Spleen (tissue), 11 donors: ENCODE measurements around the gene CIDEB. TPM values are rescaled to one million over a fixed set of nuclear protein-coding genes. Genes with fewer than 3 reads are reported as not detected.

Source experiments
- DNase-seq: peaks from one replicate; pipeline ENCODE4 v3.0.0-alpha.2; 2020
- H3K27ac ChIP-seq, 8 donors: fragments of 200-600 bp; sonication (generic) in 7 of 8; 1 replicate in 4 of 8; 2 replicates in 4 of 8; pipeline versions ENCODE4 v1.5.0 to v1.8.0; 2016 to 2021; ENCODE audit warnings: inconsistent platforms in 4 of 8, mild to moderate bottlenecking in 4 of 8, moderate library complexity in 1 of 8
- H3K27me3 ChIP-seq, 7 donors: fragments of 200-600 bp; sonication (generic) in 6 of 7; replicated peaks in 1 of 7; 1 replicate in 4 of 7; 2 replicates in 3 of 7; pipeline versions ENCODE4 v1.5.0 to v1.8.0; 2016 to 2021; ENCODE audit warnings: inconsistent platforms in 3 of 7, mild to moderate bottlenecking in 1 of 7
- H3K36me3 ChIP-seq, 6 donors: fragments of 200-600 bp; sonication (generic) in 5 of 6; 1 replicate in 4 of 6; 2 replicates in 2 of 6; pipeline versions ENCODE4 v1.5.0 to v1.8.0; 2016 to 2021; ENCODE audit warnings: inconsistent platforms in 2 of 6
- H3K4me1 ChIP-seq, 6 donors: fragments of 200-600 bp; sonication (generic) in 5 of 6; 1 replicate in 3 of 6; 2 replicates in 3 of 6; pipeline versions ENCODE4 v1.5.0 to v1.8.0; 2016 to 2021; ENCODE audit warnings: inconsistent platforms in 3 of 6
- H3K4me3 ChIP-seq, 8 donors: fragments of 200-600 bp; sonication (generic) in 7 of 8; 1 replicate in 4 of 8; 2 replicates in 4 of 8; pipeline versions ENCODE4 v1.5.0 to v1.8.0; 2016 to 2021; ENCODE audit warnings: inconsistent platforms in 4 of 8, mild to moderate bottlenecking in 4 of 8, moderate library complexity in 2 of 8
- H3K9me3 ChIP-seq, 8 donors: fragments of 200-600 bp; sonication (generic) in 7 of 8; 1 replicate in 4 of 8; 2 replicates in 4 of 8; pipeline versions ENCODE4 v1.5.0 to v1.8.0; 2016 to 2021; ENCODE audit warnings: inconsistent platforms in 4 of 8
- POLR2A ChIP-seq, 3 donors: fragments of 450-650 bp; IDR thresholded peaks; one replicate each; pipeline ENCODE4 v1.5.1; 2017; ENCODE audit warnings: antibody characterized with exemption in 3 of 3, mild to moderate bottlenecking in 1 of 3
- POLR2AphosphoS5 ChIP-seq, 3 donors: sonication (generic); formaldehyde crosslinking; IDR thresholded peaks; one replicate each; pipeline ENCODE4 v1.5.1; 2017; ENCODE audit warnings: antibody characterized with exemption in 3 of 3
- WGBS, 5 donors: extraction: QIAGEN DNeasy Blood & Tissue Kit in 3 of 5; methylation state at CpG; one replicate each; pipeline versions ENCODE4 v1.1.5 to v1.1.7; 2013 to 2018; 5-methylcytosine and 5-hydroxymethylcytosine counted together
- intact Hi-C: fragments of 100-400 bp; cut with DNase I; formaldehyde crosslinking; loops from one replicate; pipeline ENCODE4 v1.15.0; 2023; ENCODE audit warnings: low total_unique reads
- polyA plus RNA-seq, 3 donors: library from polyadenylated mRNA; stranded (reverse); fragments of 200-250 nt; gene quantifications; one replicate each; pipeline ENCODE4 v1.2.1, GENCODE V29; 2013
- total RNA-seq, 7 donors: library from RNA; depleted of rRNA in 3 of 7; stranded (reverse); fragments of >200 nt in 3 of 7; fragmentation: NEBNext Ultra II Directional in 4 of 7; extraction: Animal tissue kit (Norgen Biotek cat#: 25700) in 4 of 7; gene quantifications; one replicate each; pipeline versions ENCODE4 v1.1.0 to v1.2.1, GENCODE V29; 2016 to 2021
- TF ChIP-seq, protein P1 (sequence below), 11 experiments: fragments of 200-600 bp in 7 of 11; fragments of 450-650 bp in 4 of 11; sonication (generic) in 4 of 11; IDR thresholded peaks in 8 of 11; conservative IDR thresholded peaks in 3 of 11; 1 replicate in 7 of 11; 2 replicates in 4 of 11; pipeline versions ENCODE4 v1.4.0 to v1.8.0; 2016 to 2021; ENCODE audit warnings: antibody characterized with exemption in 11 of 11, inconsistent platforms in 4 of 11, mild to moderate bottlenecking in 1 of 11
- donor health status: healthy with polysubstance abuse.
- donor health status: DM: no; HTN: no; CAD: no; lungs with moderate emphysema.
- donor health status: DM: no; HTN: no; CAD: no.
- donor health status: Bipolar disorder and iron deficiency.
- donor health status: healthy.
- donor health status: DM: no; HTN: no; CAD: no.
- donor health status: DM: yes; HTN: yes; CAD: no.

The CIDEB gene
- total and polyA plus RNA-seq, 10 donors, result 31.0 to 145 (median 81.6) TPM

DNA sequence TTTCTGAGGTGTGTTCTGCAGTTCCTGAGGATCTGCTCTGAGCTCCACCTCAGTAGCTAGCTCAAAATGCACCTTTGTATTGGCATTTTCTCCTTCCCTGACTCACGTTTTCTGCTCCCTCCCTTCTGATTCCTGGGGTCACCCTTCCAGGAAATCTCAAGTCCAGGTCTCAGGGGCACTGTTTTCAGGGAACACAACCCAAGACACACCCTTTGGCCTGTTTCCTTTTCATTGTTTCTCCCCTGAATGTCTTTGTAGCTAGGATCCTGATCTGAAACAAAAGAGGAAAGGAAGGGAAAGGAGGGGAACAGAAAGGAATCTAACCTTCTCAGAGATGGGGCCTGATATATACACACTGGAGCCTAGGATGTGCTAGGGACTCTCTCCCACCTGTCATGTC is 39.4 kb upstream of the CIDEB start:
- Histone ChIP-seq H3K4me1 (no peaks in the 10 kb centered on the region), H3K9me3 (no peaks in the 10 kb centered on the region), H3K36me3 (no peaks in the 10 kb centered on the region), H3K27me3 (peaks cover 0 to 22% (median 0%) of the 10 kb centered on the region in 7 donors), H3K4me3 (no peak overlapping the region), H3K27ac (peak overlapping the region in 2 of 8 donors; percentile 13 to 15)
- no peak for DNase-seq
- no peak for TF ChIP-seq POLR2AphosphoS5 (IDR thresholded peaks at IDR 0.05)
- TF ChIP-seq, protein P1, sequence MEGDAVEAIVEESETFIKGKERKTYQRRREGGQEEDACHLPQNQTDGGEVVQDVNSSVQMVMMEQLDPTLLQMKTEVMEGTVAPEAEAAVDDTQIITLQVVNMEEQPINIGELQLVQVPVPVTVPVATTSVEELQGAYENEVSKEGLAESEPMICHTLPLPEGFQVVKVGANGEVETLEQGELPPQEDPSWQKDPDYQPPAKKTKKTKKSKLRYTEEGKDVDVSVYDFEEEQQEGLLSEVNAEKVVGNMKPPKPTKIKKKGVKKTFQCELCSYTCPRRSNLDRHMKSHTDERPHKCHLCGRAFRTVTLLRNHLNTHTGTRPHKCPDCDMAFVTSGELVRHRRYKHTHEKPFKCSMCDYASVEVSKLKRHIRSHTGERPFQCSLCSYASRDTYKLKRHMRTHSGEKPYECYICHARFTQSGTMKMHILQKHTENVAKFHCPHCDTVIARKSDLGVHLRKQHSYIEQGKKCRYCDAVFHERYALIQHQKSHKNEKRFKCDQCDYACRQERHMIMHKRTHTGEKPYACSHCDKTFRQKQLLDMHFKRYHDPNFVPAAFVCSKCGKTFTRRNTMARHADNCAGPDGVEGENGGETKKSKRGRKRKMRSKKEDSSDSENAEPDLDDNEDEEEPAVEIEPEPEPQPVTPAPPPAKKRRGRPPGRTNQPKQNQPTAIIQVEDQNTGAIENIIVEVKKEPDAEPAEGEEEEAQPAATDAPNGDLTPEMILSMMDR (IDR thresholded peaks at IDR 0.05 in 8 of 11, conservative IDR thresholded peaks at IDR 0.05 in 3 of 11), result no peak
- TF ChIP-seq POLR2A (IDR thresholded peaks at IDR 0.05), result no peak
- intact Hi-C loops, result no loop called here
- WGBS, 5 donors, result 33 to 60% (median 52%) methylated on average over 1 of the region's 1 CpG

DNA sequence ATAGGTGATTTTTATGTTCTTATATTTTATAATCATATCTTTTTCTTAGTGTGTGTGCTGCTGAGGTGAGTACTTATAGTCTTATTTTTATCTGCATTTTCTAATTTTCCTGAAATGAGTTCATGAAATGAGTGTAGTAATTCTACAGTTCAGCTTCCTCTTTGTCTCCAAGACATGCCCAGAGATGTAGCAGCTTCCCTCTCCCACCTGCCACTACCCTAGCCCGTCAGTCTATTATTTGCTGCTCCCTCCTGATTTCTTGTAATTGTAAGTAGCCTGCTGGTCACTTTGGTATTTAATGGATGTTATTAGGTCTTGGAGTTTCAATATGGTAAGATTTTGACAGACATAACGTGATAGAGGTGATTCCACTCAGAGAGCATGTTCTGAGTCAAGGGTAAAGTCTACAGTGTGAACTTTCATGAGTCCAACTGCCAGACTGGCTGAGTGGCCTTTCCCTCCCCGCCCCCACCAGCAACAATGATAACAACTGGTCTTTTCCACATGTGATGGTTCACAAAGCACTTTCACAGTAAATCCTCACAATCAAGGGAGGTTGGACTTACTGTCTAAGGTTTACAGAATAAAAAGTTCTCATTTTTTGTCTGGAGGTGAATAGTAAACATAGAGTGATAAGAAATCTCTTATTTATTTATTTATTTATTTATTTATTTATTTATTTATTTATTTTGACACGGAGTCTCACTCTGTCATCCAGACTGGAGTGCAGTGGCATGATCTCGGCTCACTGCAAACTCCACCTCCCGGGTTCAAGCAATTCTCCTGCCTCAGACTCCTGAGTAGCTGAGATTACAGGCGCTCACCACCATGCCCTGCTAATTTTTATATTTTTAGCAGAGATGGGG is 36.3 kb upstream of the CIDEB start:
- peaks cover 0 to 8% (median 0%) of the 10 kb centered on the region in 7 donors for H3K27me3 ChIP-seq
- TF ChIP-seq, protein P1 (IDR thresholded peaks at IDR 0.05 in 8 of 11, conservative IDR thresholded peaks at IDR 0.05 in 3 of 11), result no peak
- TF ChIP-seq POLR2AphosphoS5 (IDR thresholded peaks at IDR 0.05) (no peak), POLR2A (IDR thresholded peaks at IDR 0.05) (no peak)
- no peak for DNase-seq
- WGBS, 5 donors, result 78 to 82% (median 80%) methylated on average over 7 of the region's 7 CpGs
- H3K4me1 ChIP-seq, result peaks cover 4 to 15% (median 11%) of the 10 kb centered on the region in 6 donors
- no peak overlapping the region for H3K27ac ChIP-seq
- H3K36me3 ChIP-seq, result no peaks in the 10 kb centered on the region
- H3K4me3 ChIP-seq, result no peak overlapping the region
- H3K9me3 ChIP-seq, result no peaks in the 10 kb centered on the region
- intact Hi-C loops, result no loop called here

DNA sequence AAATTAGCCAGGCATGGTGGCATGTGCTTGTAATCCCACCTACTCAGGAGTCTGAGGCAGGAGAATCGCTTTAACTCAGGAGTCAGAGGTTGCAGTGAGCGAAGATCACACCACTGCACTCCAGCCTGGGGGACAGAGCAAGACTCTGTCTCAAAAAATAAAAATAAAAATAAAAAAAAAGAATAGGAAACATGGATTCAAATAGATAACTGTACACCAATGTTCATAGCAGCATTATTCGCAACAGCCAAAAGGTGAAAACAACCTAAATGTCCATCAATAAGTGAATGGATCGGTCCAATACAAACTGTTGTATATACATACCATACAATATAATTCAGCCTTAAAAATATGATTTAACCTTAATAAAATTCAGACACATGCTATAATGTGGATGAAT is 35.1 kb upstream of the CIDEB start:
- WGBS, 5 donors, result 81 to 99% (median 96%) methylated on average over 4 of the region's 4 CpGs
- H3K9me3 ChIP-seq, result no peaks in the 10 kb centered on the region
- intact Hi-C loops, result no loop called here

DNA sequence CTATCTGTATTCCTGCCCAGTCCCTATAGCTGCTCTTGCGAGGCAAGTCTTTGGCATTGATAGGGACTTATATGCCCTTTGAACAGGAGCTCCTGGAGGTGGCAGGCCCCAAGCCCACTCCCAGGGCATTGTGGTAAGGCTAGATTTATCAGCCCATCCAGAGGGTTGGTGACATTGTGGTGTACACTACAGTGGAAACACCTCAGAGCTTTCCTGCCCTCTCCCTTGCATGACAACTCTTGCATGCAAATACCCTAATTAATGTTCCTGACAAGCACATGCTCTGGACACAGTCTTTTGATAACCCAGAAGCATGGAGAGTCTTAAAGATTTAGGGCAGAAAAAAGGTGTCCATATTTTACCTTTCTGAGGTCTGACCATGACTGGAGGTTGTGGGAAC is 32.8 kb upstream of the CIDEB start:
- TF ChIP-seq POLR2AphosphoS5 (IDR thresholded peaks at IDR 0.05) (no peak), POLR2A (IDR thresholded peaks at IDR 0.05) (no peak)
- TF ChIP-seq, protein P1 (IDR thresholded peaks at IDR 0.05 in 8 of 11, conservative IDR thresholded peaks at IDR 0.05 in 3 of 11), result no peak
- DNase-seq, result no peak
- Histone ChIP-seq H3K9me3 (no peaks in the 10 kb centered on the region), H3K4me1 (peaks cover 17 to 50% (median 34%) of the 10 kb centered on the region in 6 donors), H3K27me3 (peaks cover 0 to 4% (median 0%) of the 10 kb centered on the region in 7 donors), H3K27ac (peak overlapping the region in 2 of 8 donors; percentile 90 to 93), H3K36me3 (peaks cover 0 to 30% (median 8%) of the 10 kb centered on the region in 6 donors), H3K4me3 (no peak overlapping the region)
- intact Hi-C loops, result no loop called here
- 69 to 100% (median 96%) methylated on average over 1 of the region's 1 CpG; no CpG with 5 or more reads in 1 of the 5 donors for WGBS, 5 donors

More for the DNA sequence above, 35.1 kb upstream of the CIDEB start:
- Histone ChIP-seq H3K4me3 (no peak overlapping the region), H3K27ac (no peak overlapping the region), H3K4me1 (peaks cover 12 to 27% (median 22%) of the 10 kb centered on the region in 6 donors), H3K27me3 (peaks cover 0 to 8% (median 0%) of the 10 kb centered on the region in 7 donors), H3K36me3 (peaks cover 0 to 8% (median under 1%) of the 10 kb centered on the region in 6 donors)
- no peak for DNase-seq
- no peak for TF ChIP-seq POLR2A (IDR thresholded peaks at IDR 0.05)
- no peak for TF ChIP-seq POLR2AphosphoS5 (IDR thresholded peaks at IDR 0.05)
